Activated T-helper 1 cell treated with anti-CD3 and anti-CD28 coated beads, Interleukin-2, amount 50 U/mL, for 16 hours (primary cell): Measurements from ENCODE around the gene ANKRD12.

Experiments used
- DNase-seq, 2 donors: peaks; one replicate each; pipeline ENCODE4 v3.0.0-alpha.2; 2020; ENCODE audit warnings: low read depth in 1 of 2, low spot score in 1 of 2

The ANKRD12 gene

DNA sequence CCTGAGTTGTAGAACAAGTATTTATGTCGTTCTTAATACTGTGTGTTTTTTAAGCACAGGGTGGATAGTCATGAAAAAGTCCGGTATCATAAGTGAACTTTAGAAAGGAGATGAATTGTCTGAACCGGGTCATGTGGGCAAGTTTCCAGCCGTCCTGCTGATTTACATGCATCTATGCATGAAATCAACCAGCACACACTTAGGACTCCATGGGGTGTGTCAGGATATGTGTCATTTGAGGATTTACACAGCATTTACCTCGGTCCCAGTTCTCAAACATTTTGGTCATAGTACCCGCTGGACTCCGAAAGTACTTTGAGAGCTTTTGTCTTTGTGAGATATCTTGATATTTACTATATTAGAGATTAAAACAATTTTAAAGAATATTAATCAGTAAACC lies 150.5 kb downstream of the ANKRD12 start:
- DNase-seq, result no peak

- no peak for DNase-seq
These were observed 153.1 kb downstream of the ANKRD12 start for GRCh38 chr18:9289698-9290097.

- no peak for DNase-seq
These were observed 153.6 kb downstream of the ANKRD12 start for GRCh38 chr18:9290156-9290555.

DNA sequence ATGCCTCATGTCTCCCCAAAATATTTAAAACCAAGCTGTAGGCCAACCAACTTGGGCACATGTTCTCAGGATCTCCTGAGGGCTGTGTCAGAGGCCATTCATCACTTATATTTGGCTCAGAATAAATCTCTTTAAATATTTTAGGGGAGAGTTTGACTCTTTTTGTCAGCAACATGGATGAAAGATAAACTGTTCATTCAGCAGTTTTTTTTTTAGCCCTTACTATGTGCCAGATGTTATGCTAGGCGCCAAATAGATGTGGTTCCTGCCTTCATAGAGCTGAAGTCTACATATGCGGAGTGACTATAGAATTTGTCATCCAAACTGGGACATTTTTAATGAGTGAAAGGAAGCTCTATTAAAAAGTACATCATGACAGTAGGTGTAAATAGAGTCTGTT lies 155.5 kb downstream of the ANKRD12 start:
- DNase-seq, result no peak

DNA sequence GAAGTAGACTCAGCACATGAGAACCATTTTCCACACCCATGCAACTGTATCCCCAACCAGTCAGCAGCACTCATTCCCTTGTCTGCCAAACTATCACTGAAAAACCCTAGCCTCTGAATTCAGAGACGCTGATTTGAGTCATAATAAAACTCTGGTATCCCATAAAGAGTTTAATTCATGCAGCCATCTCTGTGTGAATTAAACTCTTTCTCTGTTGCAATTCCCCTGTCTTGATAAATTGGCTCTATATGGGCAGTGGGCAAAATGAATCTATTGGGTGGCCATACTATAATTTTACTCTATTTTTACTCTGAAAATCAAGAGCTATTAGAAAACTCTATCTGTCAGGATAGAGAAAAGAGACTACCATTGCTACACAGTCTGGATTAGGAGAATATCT lies 157.4 kb downstream of the ANKRD12 start:
- DNase-seq, result no peak

GRCh38 chr18:9296233-9297006 lies 159.8 kb downstream of the ANKRD12 start:
- no peak for DNase-seq

DNA sequence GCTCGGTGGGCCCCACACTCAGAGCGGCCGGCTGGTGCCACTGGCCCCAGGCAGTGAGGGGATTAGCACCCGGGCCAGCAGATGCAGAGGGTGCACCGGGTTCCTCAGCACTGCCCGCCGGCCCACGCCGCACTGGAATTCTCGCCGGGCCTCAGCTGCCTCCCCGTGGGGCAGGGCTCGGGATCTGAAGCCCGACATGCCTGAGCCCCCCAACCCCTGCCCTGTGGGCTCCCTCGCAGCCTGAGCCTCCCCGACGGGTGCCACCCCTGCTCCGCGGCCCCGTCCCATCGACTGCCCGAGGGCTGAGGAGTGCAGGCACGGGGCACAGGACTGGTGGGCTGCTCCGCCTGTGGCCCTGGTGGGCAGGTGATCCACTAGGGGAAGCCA lies 160.4 kb downstream of the ANKRD12 start:
- no peak for DNase-seq

GRCh38 chr18:9304388-9305070 lies 167.9 kb downstream of the ANKRD12 start:
- DNase-seq, result no peak

DNA sequence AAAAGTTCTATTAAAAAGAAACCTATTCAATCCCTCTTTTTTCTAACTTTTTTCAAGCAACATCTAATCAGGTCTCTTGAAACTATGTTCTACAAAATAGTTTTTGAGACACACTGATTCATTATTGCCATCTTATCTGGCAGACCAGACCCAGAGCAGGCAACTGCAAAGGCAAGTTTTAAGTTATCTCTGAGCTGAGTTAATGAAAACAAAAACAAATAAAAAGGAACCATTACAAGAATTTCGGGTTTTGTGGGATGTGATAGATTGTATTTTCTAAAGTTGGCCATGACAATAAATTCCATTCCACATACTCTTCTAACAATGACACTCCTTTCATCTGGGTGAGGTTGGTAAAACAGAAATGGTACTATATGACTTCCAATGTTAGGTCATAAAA lies 182.8 kb downstream of the ANKRD12 start:
- no peak for DNase-seq

- no peak for DNase-seq
These were observed 184.5 kb downstream of the ANKRD12 start for GRCh38 chr18:9321017-9321452.

GRCh38 chr18:9321736-9322135 lies 185.2 kb downstream of the ANKRD12 start:
- DNase-seq, result no peak

DNA sequence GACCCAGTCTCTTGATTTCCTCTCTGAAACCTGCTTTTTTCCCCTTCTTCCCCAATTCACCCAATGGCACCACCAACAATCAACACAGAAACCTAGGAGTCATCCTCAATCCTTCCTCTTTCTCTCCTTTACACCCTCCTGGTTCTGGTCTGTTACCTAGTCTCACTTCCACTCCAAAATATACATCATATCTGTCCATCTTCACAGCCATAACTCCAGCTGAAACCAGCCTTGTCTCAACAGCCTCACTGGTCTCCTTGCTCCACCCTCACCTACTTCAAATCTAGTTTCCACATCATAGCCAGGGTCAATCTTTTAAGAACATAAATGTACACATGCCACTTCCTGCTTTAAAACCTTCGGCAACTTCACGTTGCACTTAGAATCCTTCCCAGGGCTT lies 186.2 kb downstream of the ANKRD12 start:
- DNase-seq, result no peak

DNA sequence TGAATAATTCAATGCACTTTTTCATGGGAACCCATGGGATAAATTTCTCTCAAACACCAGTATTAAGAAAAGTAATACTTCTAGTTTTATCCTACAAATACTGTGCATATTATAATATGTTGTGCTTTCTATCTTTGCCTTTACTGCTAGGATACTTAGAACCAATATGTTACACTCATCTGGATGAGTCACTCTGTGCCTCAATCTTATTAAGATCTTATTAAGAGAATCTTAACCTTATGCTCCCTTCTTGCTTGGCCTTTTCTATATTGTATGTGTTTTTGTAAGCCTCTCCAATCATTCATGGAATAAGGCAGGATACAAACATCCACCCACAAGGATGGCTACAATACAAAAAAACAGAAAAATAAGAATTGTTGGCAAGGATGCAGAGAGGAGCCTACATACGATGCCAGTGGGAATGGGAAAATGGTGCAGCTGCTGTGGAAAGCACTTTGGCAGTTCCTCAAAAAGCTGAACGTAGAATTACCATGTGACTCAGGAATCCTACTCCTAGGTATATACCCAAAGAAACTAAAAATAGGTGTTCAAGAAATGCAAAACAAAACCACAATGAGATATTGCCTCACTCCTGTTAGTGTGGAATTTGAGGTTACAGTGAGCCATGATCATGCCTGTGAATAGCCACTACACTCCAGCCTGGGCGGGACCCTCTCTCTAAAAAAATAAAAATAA lies 187.3 kb downstream of the ANKRD12 start:
- no peak for DNase-seq

GRCh38 chr18:9325716-9326115 lies 189.1 kb downstream of the ANKRD12 start:
- DNase-seq, result no peak

- DNase-seq, result no peak
These were observed 192.2 kb downstream of the ANKRD12 start for GRCh38 chr18:9328776-9329175.

DNA sequence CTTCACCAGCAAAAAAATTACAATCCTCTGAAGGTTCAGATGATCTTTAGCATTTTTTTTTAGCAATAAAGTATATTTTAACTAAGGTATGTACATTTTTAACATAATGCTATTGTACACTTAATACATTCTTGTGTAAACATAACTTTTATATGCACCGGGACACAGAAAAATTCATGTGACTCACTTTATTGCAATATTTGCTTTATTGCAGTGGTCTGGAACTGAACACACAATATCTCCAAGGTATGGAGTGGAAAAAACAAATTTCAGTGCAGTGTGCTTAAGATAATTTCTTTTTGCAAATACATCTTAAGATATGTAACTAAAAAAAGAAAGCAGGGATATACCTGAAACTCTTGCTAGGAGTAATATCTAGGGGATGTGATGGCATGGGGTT lies 192.9 kb downstream of the ANKRD12 start:
- no peak for DNase-seq

GRCh38 chr18:9330419-9330818 lies 193.8 kb downstream of the ANKRD12 start:
- no peak for DNase-seq

GRCh38 chr18:9333441-9334328 lies 197.1 kb downstream of the ANKRD12 start:
- DNase-seq, result no peak

GRCh38 chr18:9334329-9334972 lies 197.9 kb downstream of the ANKRD12 start, which contains the start of gene TWSG1:
Gene TWSG1 (plus strand): TSS chr18:9334773. CDS start chr18:9337230, 2,457 bp downstream.
- DNase-seq, result peak; percentile 83 to 89

- DNase-seq, result peak in 1 of 2 donors; percentile 11
These were observed 198.6 kb downstream of the ANKRD12 start for GRCh38 chr18:9334973-9335696.
